Stimulated activated naive CD8-positive, alpha-beta T cell treated with anti-CD3 and anti-CD28 coated beads, Interleukin-15, Interleukin-2, amounts not matched to agents 100 U/mL and 50 U/mL, for 24 hours (primary cell): Measurements from ENCODE around the gene ATP1A3.
A peak's percentile ranks its signal among the peaks of the same experiment; 100 is the strongest.

Experiments
- ATAC-seq: fragments of 150-1000 bp; cut with Tn5 transposase; one replicate; pipeline ENCODE4 v1.10.0; 2021
- DNase-seq: peaks from one replicate; pipeline ENCODE4 v3.0.0; 2021

Gene ATP1A3

GRCh38 chr19:41984961-41985360, 9.1 kb downstream of the ATP1A3 start:
- ATAC-seq (no peak), DNase-seq (no peak)

GRCh38 chr19:41981724-41982123, 12.3 kb downstream of the ATP1A3 start:
- DNase-seq (no peak), ATAC-seq (no peak)

- DNase-seq (no peak), ATAC-seq (no peak)
Measured at GRCh38 chr19:41978470-41978869, 15.6 kb downstream of the ATP1A3 start.

GRCh38 chr19:41977916-41978315, 16.1 kb downstream of the ATP1A3 start:
- ATAC-seq: no peak
- no peak for DNase-seq

- DNase-seq (no peak), ATAC-seq (no peak)
Measured at GRCh38 chr19:41974652-41975051, 19.4 kb downstream of the ATP1A3 start.

- DNase-seq (no peak), ATAC-seq (no peak)
Measured at GRCh38 chr19:41971363-41971762, 22.7 kb downstream of the ATP1A3 start.

- ATAC-seq (no peak), DNase-seq (no peak)
Measured at GRCh38 chr19:41969772-41970458, 24.1 kb downstream of the ATP1A3 start.

- DNase-seq (no peak), ATAC-seq (no peak)
Measured at GRCh38 chr19:41968751-41969595, 25.1 kb downstream of the ATP1A3 start.

- ATAC-seq (no peak), DNase-seq (no peak)
Measured at GRCh38 chr19:41967054-41967783, 26.8 kb downstream of the ATP1A3 start.

- no peak for DNase-seq
- no peak for ATAC-seq
Measured at GRCh38 chr19:41965106-41965505, 28.9 kb downstream of the ATP1A3 start.

- DNase-seq (no peak), ATAC-seq (no peak)
Measured at GRCh38 chr19:41960973-41961372, 33.1 kb downstream of the ATP1A3 start.

- ATAC-seq (peak; percentile 97), DNase-seq (peak; percentile 90)
Measured at GRCh38 chr19:41959056-41960053, 34.7 kb downstream of the ATP1A3 start, which contains the start of gene RABAC1. Gene RABAC1 (minus strand): TSS chr19:41959321. CDS start chr19:41959292, 29 bp downstream.

GRCh38 chr19:41958367-41959055, 35.5 kb downstream of the ATP1A3 start:
- peak; percentile 60 for ATAC-seq
- peak; percentile 91 for DNase-seq

GRCh38 chr19:41957838-41958366, 36.1 kb downstream of the ATP1A3 start:
- ATAC-seq: no peak
- DNase-seq: peak; percentile 52

- no peak for ATAC-seq
- no peak for DNase-seq
Measured at GRCh38 chr19:41957161-41957837, 36.7 kb downstream of the ATP1A3 start.

- ATAC-seq: no peak
- no peak for DNase-seq
Measured at GRCh38 chr19:41956621-41957020, 37.4 kb downstream of the ATP1A3 start.

- DNase-seq (no peak), ATAC-seq (no peak)
Measured at GRCh38 chr19:41955521-41955920, 38.5 kb downstream of the ATP1A3 start.

- peak; percentile 95 for DNase-seq
- peak; percentile 81 for ATAC-seq
Measured at GRCh38 chr19:41951686-41952172, 42.3 kb downstream of the ATP1A3 start.

GRCh38 chr19:41947091-41947490, 46.9 kb downstream of the ATP1A3 start:
- ATAC-seq (no peak), DNase-seq (no peak)
